HFFc6 (cell line): ENCODE data around the gene CDC20. TPM values are rescaled to one million over a fixed set of nuclear protein-coding genes. Genes with fewer than 3 reads are reported as not detected.

Experiments
- DNase-seq: peaks from one replicate; pipeline ENCODE4 v3.0.0-alpha.2; 2018
- H3K27ac Mint-ChIP-seq: 2 replicates; pipeline ENCODE4 v1.8.0; 2020; ENCODE audit warnings: mild to moderate bottlenecking, mixed read lengths
- H3K27me3 Mint-ChIP-seq: 2 replicates; pipeline ENCODE4 v1.8.0; 2021; ENCODE audit warnings: mild to moderate bottlenecking, moderate library complexity, mixed read lengths; ENCODE audit not compliant: insufficient read depth
- H3K36me3 Mint-ChIP-seq: 2 replicates; pipeline ENCODE4 v1.8.0; 2021; ENCODE audit warnings: low read depth, mixed read lengths
- H3K4me1 Mint-ChIP-seq: 2 replicates; pipeline ENCODE4 v1.8.0; 2020; ENCODE audit warnings: low read depth, mixed read lengths
- H3K4me3 Mint-ChIP-seq: 2 replicates; pipeline ENCODE4 v1.8.0; 2020; ENCODE audit warnings: mild to moderate bottlenecking, moderate library complexity, mixed read lengths
- H3K9me3 Mint-ChIP-seq: 2 replicates; pipeline ENCODE4 v1.8.0; 2020; ENCODE audit warnings: mild to moderate bottlenecking, mixed read lengths
- total RNA-seq, 6 experiments: library from RNA; stranded (reverse); fragmentation: NEBNext Ultra II Directional; extraction: Animal tissue kit (Norgen Biotek cat#: 25700); gene quantifications; 2 replicates in 1 of 6; 3 replicates in 5 of 6; pipeline ENCODE4 v1.2.3, GENCODE V29; 2021
- TF ChIP-seq, protein P1 (sequence below): fragments of 200-600 bp; sonication (generic); IDR thresholded peaks from 2 replicates; pipeline ENCODE4 v1.5.0; 2021; ENCODE audit warnings: antibody characterized with exemption, mild to moderate bottlenecking

Gene CDC20
- total RNA-seq, 6 experiments from 2014 or later, result 87.0 to 221 (median 183) TPM

DNA sequence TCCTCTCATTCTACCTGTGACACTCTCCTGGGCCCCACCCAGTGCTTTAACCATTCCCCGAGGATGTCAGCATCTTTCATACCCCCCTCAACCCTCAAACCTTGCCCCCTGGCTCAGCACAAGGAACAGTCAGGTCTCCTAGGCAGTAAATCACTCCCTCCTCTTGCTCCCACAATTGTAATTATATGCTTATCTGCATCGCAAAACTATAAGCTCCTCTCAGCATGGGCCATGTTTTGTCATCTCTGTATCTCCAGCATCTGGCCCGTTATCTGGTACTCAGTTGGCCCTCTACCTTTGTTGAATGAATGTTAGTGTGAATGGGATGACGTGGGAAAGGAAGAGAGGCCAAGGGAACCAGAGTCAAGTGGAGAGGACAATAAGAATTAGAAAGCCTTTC is 11.8 kb downstream of the CDC20 start:
- Mint-ChIP-seq H3K4me3 (peak overlapping the region; percentile 14; the same call in 1 of the 2 replicates), H3K9me3 (no peaks in the 10 kb centered on the region), H3K36me3 (peaks cover 26% of the 10 kb centered on the region), H3K4me1 (peaks cover 20% of the 10 kb centered on the region), H3K27me3 (no peaks in the 10 kb centered on the region; the same call in 1 of the 2 replicates), H3K27ac (peak overlapping the region; percentile 64)
- TF ChIP-seq, protein P1, sequence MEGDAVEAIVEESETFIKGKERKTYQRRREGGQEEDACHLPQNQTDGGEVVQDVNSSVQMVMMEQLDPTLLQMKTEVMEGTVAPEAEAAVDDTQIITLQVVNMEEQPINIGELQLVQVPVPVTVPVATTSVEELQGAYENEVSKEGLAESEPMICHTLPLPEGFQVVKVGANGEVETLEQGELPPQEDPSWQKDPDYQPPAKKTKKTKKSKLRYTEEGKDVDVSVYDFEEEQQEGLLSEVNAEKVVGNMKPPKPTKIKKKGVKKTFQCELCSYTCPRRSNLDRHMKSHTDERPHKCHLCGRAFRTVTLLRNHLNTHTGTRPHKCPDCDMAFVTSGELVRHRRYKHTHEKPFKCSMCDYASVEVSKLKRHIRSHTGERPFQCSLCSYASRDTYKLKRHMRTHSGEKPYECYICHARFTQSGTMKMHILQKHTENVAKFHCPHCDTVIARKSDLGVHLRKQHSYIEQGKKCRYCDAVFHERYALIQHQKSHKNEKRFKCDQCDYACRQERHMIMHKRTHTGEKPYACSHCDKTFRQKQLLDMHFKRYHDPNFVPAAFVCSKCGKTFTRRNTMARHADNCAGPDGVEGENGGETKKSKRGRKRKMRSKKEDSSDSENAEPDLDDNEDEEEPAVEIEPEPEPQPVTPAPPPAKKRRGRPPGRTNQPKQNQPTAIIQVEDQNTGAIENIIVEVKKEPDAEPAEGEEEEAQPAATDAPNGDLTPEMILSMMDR, result no peak
- DNase-seq, result no peak

DNA sequence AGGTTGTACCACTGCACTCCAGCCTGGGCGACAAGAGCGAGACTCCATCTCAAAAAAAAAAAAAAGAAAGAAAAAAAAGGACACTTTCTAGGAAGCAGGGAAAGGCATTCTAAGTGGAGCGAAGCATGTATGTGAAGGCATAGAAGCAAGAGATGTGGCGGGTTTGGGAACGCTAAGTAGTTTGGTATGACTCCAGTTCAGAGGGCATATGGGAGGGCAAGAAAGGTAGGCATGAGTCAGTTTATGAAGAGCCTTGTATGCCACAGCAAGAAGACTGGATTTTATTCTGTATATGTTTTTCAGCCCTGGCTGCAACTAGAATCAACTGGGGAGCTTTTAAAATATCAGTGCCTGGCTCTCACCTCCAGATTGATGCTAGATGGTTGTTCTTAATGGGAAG is 13.4 kb downstream of the CDC20 start:
- H3K4me1 Mint-ChIP-seq, result peaks cover 10% of the 10 kb centered on the region
- H3K27me3 Mint-ChIP-seq, result peaks cover under 1% of the 10 kb centered on the region
- no peaks in the 10 kb centered on the region for H3K9me3 Mint-ChIP-seq
- no peak overlapping the region for H3K4me3 Mint-ChIP-seq
- TF ChIP-seq, protein P1, result no peak
- peaks cover 34% of the 10 kb centered on the region for H3K36me3 Mint-ChIP-seq
- H3K27ac Mint-ChIP-seq, result no peak overlapping the region
- DNase-seq, result peak; percentile 42

DNA sequence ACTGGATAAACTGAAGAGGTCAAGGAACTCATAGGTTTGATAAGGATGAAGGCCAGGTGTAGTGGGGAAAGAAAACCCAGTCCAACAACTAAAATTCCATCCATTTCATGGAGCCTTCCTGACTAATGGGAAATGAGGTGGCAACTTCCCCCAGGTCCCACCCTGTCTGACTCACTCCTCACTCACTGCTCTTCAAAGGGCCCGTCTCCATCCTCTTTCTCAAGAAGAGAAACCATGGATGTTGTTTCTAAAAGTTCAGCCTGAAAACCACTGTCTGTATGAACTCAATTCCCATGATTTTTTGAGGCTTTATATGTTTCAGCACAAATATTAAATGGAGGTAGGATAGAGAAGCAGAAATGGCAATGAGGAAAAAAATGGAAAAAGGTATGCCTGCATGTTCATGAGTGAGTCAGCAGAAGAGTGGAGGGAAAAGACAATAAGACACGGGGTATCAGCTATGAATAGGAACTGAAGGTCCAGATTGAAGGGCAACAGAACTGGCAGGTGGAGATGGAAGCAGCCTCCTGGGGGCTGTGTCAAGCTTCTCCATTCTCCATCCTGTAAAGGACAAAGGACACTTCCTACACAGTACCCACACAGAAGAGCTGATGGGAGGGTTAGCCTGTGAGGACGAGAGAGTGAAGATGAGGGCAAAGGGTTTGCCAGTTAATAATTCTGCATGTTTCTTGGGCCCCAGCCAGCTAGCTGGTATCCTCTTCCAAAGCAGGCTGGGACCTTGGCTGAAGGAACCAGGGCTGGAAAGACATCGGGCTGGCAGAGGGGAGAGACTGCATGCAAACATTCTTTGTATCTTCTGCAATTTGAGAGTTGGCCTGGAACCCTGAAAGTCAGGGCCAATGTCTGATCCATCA is 14.5 kb downstream of the CDC20 start:
- peak; percentile 72 for DNase-seq
- TF ChIP-seq, protein P1, result no peak
- Mint-ChIP-seq H3K4me1 (peaks cover 8% of the 10 kb centered on the region), H3K9me3 (no peaks in the 10 kb centered on the region), H3K27ac (no peak overlapping the region), H3K36me3 (peaks cover 32% of the 10 kb centered on the region), H3K4me3 (no peak overlapping the region), H3K27me3 (peaks cover 2% of the 10 kb centered on the region)

DNA sequence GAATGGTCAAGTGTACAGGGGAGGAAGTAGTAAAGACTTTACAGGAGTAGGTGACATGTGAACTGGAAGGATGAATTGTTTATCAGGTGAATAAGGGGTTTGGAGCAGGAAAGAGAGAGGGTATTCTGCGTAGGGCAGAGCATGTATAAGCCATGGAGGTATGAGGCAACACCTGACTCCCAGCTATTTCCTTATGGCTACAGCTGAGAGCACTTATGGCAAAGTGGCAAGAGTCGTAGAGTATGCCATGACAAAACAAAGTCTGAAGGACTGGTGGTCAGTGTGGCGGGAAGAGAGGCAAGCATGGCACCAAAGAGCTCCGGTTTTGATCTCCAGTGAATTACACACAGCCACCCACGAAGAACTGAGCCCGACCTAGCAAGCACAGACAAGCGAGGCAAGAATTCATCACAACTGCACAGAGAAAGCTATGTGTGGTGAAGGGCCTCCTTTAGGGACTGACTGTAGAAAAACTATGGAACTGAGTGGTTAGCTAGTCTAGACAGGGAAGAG is 18.0 kb downstream of the CDC20 start:
- no peaks in the 10 kb centered on the region for H3K9me3 Mint-ChIP-seq
- no peak overlapping the region for H3K27ac Mint-ChIP-seq
- H3K4me1 Mint-ChIP-seq, result peaks cover 9% of the 10 kb centered on the region
- H3K27me3 Mint-ChIP-seq, result peaks cover 2% of the 10 kb centered on the region
- TF ChIP-seq, protein P1, result no peak
- no peak for DNase-seq
- H3K4me3 Mint-ChIP-seq, result no peak overlapping the region
- H3K36me3 Mint-ChIP-seq, result peaks cover 21% of the 10 kb centered on the region

DNA sequence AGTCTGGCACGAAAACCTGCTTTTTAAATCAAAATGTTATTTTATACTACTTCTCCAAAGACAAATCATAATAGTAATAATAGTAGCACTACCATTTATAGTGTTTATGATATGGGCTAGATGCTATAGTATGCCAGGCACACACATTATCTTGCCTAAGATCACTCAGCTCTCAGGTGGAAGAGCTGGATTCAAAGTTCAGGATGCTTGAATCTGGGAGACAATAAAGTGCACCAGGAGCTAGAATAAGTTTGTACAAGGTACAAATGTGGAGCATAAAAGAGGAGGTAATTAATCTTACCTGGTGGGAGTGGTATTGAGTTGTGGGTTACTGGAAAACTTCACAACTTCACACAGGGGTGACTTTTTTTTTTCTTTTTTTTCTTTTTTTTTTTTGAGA is 19.1 kb downstream of the CDC20 start:
- no peak for DNase-seq
- TF ChIP-seq, protein P1, result no peak
- no peak overlapping the region for H3K27ac Mint-ChIP-seq
- peaks cover 30% of the 10 kb centered on the region for H3K36me3 Mint-ChIP-seq
- H3K4me1 Mint-ChIP-seq, result peaks cover 20% of the 10 kb centered on the region
- H3K9me3 Mint-ChIP-seq, result no peaks in the 10 kb centered on the region
- no peak overlapping the region for H3K4me3 Mint-ChIP-seq
- peaks cover 5% of the 10 kb centered on the region for H3K27me3 Mint-ChIP-seq
